ENCODE data around the gene MFSD6L. TPM values are rescaled to one million over a fixed set of nuclear protein-coding genes. Genes with fewer than 3 reads are reported as not detected.
A peak's percentile ranks its signal among the peaks of the same experiment; 100 is the strongest.

MFSD6L gene
- total RNA-seq, 1 experiment from 2014 or later, result 2.1 TPM

DNA sequence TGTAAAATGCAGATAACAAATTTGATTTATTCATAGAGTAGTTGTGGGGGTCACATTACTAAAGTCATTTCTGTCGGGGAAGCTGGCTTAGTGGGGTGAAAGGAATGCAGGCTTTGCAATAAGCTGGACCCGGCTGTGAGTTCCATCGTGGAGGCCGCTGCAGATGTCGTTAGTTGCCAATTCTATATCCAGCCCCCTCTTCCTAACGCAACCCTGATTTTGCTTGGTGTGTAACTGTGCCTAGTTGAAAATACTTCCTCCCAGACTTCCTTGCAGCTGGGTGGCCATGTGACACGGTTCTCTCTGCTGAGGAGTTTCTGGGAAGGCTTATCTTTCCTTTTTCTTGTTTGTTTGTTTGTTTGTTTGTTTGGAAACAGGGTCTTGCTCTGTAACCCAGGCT, 4.5 kb downstream of the MFSD6L start:
- Histone ChIP-seq H3K79me1 (ENCODE audit: insufficient read depth, low read depth, low read length, poor library complexity, severe bottlenecking) (no peaks in the 10 kb centered on the region), H2BK5ac (ENCODE audit: insufficient read length, low read length) (no peak overlapping the region), H4K91ac (ENCODE audit: insufficient read length, low read depth, low read length) (no peak overlapping the region), H3K4ac (ENCODE audit: low read depth, low read length) (no peak overlapping the region), H2BK120ac (ENCODE audit: low read depth, low read length, poor library complexity, severe bottlenecking) (no peak overlapping the region), H3K4me2 (ENCODE audit: insufficient read depth, insufficient read length, low read length) (no peak overlapping the region), H3K79me2 (ENCODE audit: insufficient read depth, low read length) (no peaks in the 10 kb centered on the region), H3K9ac (ENCODE audit: extremely low read depth, insufficient read length, low read length) (no peak overlapping the region), H3K23me2 (ENCODE audit: insufficient read length, low read depth, low read length, poor library complexity, severe bottlenecking) (no peaks in the 10 kb centered on the region), H3K56ac (ENCODE audit: insufficient read length, low read depth, low read length) (no peak overlapping the region), H4K8ac (replicated peaks; ENCODE audit: insufficient read length, low read depth, low read length) (no peak overlapping the region), H3K9me3 (ENCODE audit: control insufficient read depth, low read depth, low read length) (peaks cover 5% of the 10 kb centered on the region), H3K27me3 (ENCODE audit: insufficient read depth, low read length) (no peaks in the 10 kb centered on the region), H2AFZ (ENCODE audit: low read length) (no peak overlapping the region), H4K20me1 (ENCODE audit: control insufficient read depth, insufficient read depth, insufficient read length) (no peaks in the 10 kb centered on the region), H2AK5ac (ENCODE audit: insufficient read length, low read length) (no peak overlapping the region), H4K5ac (ENCODE audit: insufficient read length, low read depth, low read length) (no peak overlapping the region), H2BK20ac (ENCODE audit: low read depth, low read length, poor library complexity, severe bottlenecking) (no peak overlapping the region), H3K18ac (ENCODE audit: insufficient read length, low read depth, low read length) (no peak overlapping the region), H3K4me1 (ENCODE audit: insufficient read depth, low read length) (no peaks in the 10 kb centered on the region), H3K14ac (ENCODE audit: insufficient read depth, low read length) (no peak overlapping the region), H3K23ac (ENCODE audit: insufficient read length, low read depth, low read length) (no peak overlapping the region), H2BK12ac (ENCODE audit: insufficient read length, low read depth, low read length) (no peak overlapping the region), H2BK15ac (ENCODE audit: low read depth, low read length) (no peak overlapping the region), H3K27ac (ENCODE audit: insufficient read length, low read depth, low read length) (no peak overlapping the region), H3T11ph (ENCODE audit: low read length) (no peak overlapping the region)
- peak; percentile 22 for DNase-seq
- H3K27ac Mint-ChIP-seq, result peak overlapping the region in 1 of 3 experiments; percentile 72; a peak in 1 of 7 replicates
- peaks cover 1% of the 10 kb centered on the region for H3K27me3 Mint-ChIP-seq (ENCODE audit: low read depth)
- H3K36me3 Mint-ChIP-seq (ENCODE audit: insufficient read depth in 1 of 3, low read depth in 3 of 3), result peaks cover 2 to 10% (median 6%) of the 10 kb centered on the region in 3 experiments; a peak in 6 of 7 replicates
- H3K4me3 Mint-ChIP-seq, result no peak overlapping the region
- H3K9me3 Mint-ChIP-seq, result peaks cover 9 to 16% of the 10 kb centered on the region in 2 experiments
- H3K4me1 Mint-ChIP-seq, result peaks cover 21 to 36% of the 10 kb centered on the region in 2 experiments
- no peak for TF ChIP-seq CTCF (conservative IDR thresholded peaks at IDR 0.05)
- no CpG with 5 or more reads among the region's 7 CpGs for WGBS (ENCODE audit: extremely low coverage, insufficient read length, low lambda C conversion rate)
